A673 (cell line): Measurements from ENCODE around the gene CEBPE.

Source experiments
- EZH2 ChIP-seq: fragments of 200-600 bp; sonication (generic); IDR thresholded peaks from 2 replicates; pipeline ENCODE4 v1.6.1; 2017; ENCODE audit warnings: borderline replicate concordance, low read depth, mild to moderate bottlenecking, mixed read lengths, antibody characterized with exemption, low read length; ENCODE audit not compliant: poor library complexity, severe bottlenecking
- TF ChIP-seq, protein P1 (sequence below): fragments of 300-800, 200-600 bp; sonication (generic); conservative IDR thresholded peaks from 2 replicates; pipeline ENCODE4 v1.5.1; 2017; ENCODE audit warnings: low read depth, mild to moderate bottlenecking, antibody characterized with exemption, low read length, moderate library complexity, mixed read lengths

DNA sequence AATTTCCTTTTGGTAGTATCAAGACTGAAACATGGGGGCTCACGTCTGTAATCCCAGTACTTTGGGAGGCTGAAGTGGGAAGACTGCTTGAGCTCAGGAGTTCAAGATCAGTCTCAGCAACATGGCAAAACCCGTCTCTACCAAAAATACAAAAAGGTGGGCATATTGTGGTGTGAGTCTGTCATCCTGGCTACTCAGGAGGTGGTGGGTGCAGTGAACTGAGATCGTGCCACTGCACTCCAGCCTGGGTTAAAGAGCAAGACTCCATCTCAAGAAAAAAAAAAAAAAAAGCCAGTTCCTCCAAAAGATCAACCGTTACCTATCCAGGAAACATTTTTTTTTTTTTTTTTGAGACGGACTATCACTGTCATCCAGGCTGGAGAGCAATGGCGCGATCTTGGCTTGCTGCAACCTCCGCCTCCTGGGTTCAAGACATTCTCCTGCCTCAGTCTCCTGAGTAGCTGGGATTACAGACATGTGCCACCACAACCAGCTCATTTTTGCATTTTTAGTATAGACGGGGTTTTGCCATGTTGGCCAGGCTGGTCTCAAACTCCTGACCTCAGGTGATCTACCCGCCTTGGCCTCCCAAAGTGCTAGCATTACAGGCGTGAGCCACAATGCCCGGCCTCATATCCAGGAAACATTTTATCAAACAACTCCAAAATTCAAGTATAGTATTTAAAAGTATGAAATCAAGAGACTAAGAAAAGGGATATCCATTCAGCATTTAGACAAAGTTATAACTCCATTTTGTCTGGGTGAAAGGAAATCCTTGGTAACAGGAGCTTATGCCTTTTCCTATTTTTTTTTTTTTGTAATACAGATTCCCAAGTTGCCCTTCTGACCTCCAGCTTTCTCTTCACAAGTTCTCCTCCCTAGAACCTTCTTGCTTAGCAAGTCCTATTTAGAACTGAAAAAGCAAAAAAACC is 27.5 kb downstream of the CEBPE start:
- TF ChIP-seq, protein P1, sequence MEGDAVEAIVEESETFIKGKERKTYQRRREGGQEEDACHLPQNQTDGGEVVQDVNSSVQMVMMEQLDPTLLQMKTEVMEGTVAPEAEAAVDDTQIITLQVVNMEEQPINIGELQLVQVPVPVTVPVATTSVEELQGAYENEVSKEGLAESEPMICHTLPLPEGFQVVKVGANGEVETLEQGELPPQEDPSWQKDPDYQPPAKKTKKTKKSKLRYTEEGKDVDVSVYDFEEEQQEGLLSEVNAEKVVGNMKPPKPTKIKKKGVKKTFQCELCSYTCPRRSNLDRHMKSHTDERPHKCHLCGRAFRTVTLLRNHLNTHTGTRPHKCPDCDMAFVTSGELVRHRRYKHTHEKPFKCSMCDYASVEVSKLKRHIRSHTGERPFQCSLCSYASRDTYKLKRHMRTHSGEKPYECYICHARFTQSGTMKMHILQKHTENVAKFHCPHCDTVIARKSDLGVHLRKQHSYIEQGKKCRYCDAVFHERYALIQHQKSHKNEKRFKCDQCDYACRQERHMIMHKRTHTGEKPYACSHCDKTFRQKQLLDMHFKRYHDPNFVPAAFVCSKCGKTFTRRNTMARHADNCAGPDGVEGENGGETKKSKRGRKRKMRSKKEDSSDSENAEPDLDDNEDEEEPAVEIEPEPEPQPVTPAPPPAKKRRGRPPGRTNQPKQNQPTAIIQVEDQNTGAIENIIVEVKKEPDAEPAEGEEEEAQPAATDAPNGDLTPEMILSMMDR, result no peak
- no peak for TF ChIP-seq EZH2
